DND-41 (cell line): ENCODE measurements around the gene TECPR2.

Experiments
- ATAC-seq: fragments of 200-7000 bp; cut with Tn5 transposase; 3 replicates; pipeline ENCODE4 v1.9.1; 2021; ENCODE audit warnings: low read depth; ENCODE audit not compliant: insufficient read depth
- DNase-seq: peaks from one replicate; pipeline ENCODE4 v3.0.0-alpha.2; 2020
- H2AFZ ChIP-seq: 2 replicates; pipeline ENCODE4 v1.6.0; 2012; ENCODE audit warnings: low read depth, low read length
- H3K27ac ChIP-seq: 2 replicates; pipeline ENCODE4 v1.5.1; 2012; ENCODE audit warnings: low read length, inconsistent platforms
- H3K27me3 ChIP-seq: fragments of 200-600 bp; sonication (generic); 2 replicates; pipeline ENCODE4 v1.6.0; 2012; ENCODE audit warnings: low read length, mild to moderate bottlenecking, inconsistent platforms; ENCODE audit not compliant: insufficient read depth, poor library complexity
- H3K36me3 ChIP-seq: 2 replicates; pipeline ENCODE4 v1.5.1; 2012; ENCODE audit warnings: low read length, inconsistent platforms; ENCODE audit not compliant: insufficient read depth
- H3K4me1 ChIP-seq: 2 replicates; pipeline ENCODE4 v1.5.1; 2012; ENCODE audit warnings: mild to moderate bottlenecking, low read length; ENCODE audit not compliant: insufficient read depth
- H3K4me2 ChIP-seq: 2 replicates; pipeline ENCODE4 v1.6.0; 2012; ENCODE audit warnings: mild to moderate bottlenecking, moderate library complexity, low read length, inconsistent platforms; ENCODE audit not compliant: insufficient read depth
- H3K4me3 ChIP-seq, 2 experiments: fragments of 200-600 bp in 1 of 2; shearing (Covaris generic) in 1 of 2; 2 replicates each; pipeline ENCODE4 v1.5.1; 2012 to 2016; ENCODE audit warnings: inconsistent platforms in 2 of 2, low read length in 2 of 2, mild to moderate bottlenecking in 2 of 2, low read depth in 1 of 2, moderate library complexity in 1 of 2
- H3K79me2 ChIP-seq: 2 replicates; pipeline ENCODE4 v1.6.0; 2012; ENCODE audit warnings: low read length, inconsistent platforms; ENCODE audit not compliant: insufficient read depth
- H3K9ac ChIP-seq: 2 replicates; pipeline ENCODE4 v1.6.0; 2012; ENCODE audit warnings: low read depth, mild to moderate bottlenecking, inconsistent platforms, low read length, moderate library complexity
- H3K9me3 ChIP-seq: 2 replicates; pipeline ENCODE4 v1.5.1; 2012; ENCODE audit warnings: low read length, moderate library complexity, mild to moderate bottlenecking, inconsistent platforms; ENCODE audit not compliant: insufficient read depth, severe bottlenecking
- H4K20me1 ChIP-seq: 2 replicates; pipeline ENCODE4 v1.6.0; 2012; ENCODE audit warnings: low read length; ENCODE audit not compliant: insufficient read depth
- EZH2 ChIP-seq: IDR thresholded peaks from 3 replicates; pipeline ENCODE4 v1.6.1; 2012; ENCODE audit warnings: borderline replicate concordance, low read depth, mild to moderate bottlenecking, moderate library complexity, low read length, inconsistent platforms; ENCODE audit not compliant: severe bottlenecking
- TF ChIP-seq, protein P1 (sequence below): IDR thresholded peaks from 2 replicates; pipeline ENCODE4 v1.5.1; 2012; ENCODE audit warnings: borderline replicate concordance, low read length, moderate library complexity, mild to moderate bottlenecking; ENCODE audit not compliant: poor library complexity, severe bottlenecking; ENCODE audit errors: extremely low read depth

Gene TECPR2

DNA sequence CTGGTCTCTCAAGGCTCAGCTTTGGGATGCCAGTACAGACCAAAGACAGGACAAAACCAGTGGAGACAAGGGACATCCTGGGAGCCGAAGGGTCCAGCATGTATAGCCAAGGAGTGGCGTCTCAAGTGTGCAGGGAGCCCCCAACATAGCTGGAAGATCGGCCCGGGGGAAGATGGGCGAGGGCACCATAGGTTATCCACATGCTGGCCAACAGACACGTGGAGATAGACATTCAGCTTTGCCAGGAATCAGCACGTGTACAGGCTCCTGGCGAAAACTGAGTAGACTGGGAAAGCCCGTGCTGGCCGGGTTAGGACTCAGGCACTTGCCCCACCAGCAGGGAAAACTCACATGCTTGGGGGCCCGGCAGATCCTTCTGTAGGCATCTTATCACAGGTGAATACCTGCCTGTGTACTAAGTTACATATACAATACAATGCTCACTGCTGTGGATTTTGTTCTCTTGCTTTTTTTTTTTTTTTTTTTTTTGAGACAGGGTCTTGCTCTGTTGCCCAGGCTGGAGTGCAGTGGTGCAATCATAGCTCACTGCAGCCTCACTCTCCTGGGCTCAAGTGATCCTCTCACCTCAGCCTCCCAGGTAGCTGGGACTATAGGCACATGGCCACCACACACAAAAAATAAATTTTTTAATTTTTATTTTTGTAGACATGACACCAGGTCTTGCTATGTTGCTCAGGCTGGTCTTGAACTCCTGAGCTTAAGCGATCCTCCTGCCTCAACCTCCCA is 152.4 kb downstream of the TECPR2 start:
- no peak overlapping the region for H3K27ac ChIP-seq
- no peak overlapping the region for H3K4me2 ChIP-seq
- TF ChIP-seq, protein P1, sequence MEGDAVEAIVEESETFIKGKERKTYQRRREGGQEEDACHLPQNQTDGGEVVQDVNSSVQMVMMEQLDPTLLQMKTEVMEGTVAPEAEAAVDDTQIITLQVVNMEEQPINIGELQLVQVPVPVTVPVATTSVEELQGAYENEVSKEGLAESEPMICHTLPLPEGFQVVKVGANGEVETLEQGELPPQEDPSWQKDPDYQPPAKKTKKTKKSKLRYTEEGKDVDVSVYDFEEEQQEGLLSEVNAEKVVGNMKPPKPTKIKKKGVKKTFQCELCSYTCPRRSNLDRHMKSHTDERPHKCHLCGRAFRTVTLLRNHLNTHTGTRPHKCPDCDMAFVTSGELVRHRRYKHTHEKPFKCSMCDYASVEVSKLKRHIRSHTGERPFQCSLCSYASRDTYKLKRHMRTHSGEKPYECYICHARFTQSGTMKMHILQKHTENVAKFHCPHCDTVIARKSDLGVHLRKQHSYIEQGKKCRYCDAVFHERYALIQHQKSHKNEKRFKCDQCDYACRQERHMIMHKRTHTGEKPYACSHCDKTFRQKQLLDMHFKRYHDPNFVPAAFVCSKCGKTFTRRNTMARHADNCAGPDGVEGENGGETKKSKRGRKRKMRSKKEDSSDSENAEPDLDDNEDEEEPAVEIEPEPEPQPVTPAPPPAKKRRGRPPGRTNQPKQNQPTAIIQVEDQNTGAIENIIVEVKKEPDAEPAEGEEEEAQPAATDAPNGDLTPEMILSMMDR = no peak
- TF ChIP-seq EZH2 = no peak
- peaks cover 3% of the 10 kb centered on the region for H3K27me3 ChIP-seq
- H3K4me3 ChIP-seq = no peak overlapping the region
- no peak overlapping the region for H3K9ac ChIP-seq
- ATAC-seq (no peak), DNase-seq (no peak)
- no peak overlapping the region for H2AFZ ChIP-seq
- peaks cover 13% of the 10 kb centered on the region for H3K4me1 ChIP-seq
- H3K79me2 ChIP-seq = no peaks in the 10 kb centered on the region
- no peaks in the 10 kb centered on the region for H3K36me3 ChIP-seq
- no peaks in the 10 kb centered on the region for H3K9me3 ChIP-seq
- H4K20me1 ChIP-seq = no peaks in the 10 kb centered on the region

DNA sequence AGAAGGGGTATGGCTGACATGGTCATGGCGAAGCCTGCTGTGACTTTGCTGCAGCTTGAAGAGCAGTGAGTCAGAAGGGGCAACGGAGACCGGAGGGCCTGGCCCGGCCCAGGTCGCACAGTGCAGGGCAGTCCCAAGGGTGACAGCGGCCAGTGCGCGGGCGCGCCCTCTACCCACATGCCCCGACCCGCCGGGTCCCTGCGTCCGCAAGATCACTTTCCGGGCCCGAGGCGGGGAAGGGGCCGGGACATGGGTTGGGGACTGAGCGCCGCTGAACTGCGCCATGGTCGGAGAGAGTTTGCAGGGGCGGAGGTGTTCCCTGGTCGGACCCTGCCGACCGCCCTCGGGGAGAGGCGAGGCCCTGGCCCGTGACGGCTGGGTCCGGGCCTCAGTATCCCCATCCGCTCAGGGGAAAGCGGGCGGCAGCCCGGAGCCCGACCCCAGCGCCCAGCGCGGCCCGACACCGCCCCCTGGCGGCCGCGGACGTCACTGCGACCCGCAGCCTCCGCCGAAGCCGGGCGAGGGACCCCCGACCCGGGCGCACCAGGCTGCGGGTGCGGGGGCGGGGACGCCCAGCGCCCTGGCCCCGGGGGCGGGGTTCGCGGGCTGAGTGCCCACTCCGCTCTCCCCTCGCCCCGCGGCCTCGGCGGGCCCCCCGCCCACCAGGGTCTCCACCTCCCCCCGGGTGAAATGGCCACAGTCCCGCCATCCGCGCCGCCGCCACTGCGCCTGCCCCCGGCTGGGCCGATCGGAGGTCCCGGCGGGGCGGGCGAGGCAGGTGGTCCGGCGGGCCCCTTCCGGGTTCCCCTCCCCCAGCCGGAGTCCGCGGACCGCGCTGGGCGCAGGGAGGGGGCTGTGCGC is 154.0 kb downstream of the TECPR2 start:
- peaks cover 13% of the 10 kb centered on the region for H3K4me1 ChIP-seq
- peak overlapping the region; percentile 61 for H3K9ac ChIP-seq
- H3K9me3 ChIP-seq = no peaks in the 10 kb centered on the region
- ATAC-seq (peak; percentile 87), DNase-seq (peak; percentile 64)
- TF ChIP-seq EZH2 = no peak
- TF ChIP-seq, protein P1 = peak; percentile 90
- H3K36me3 ChIP-seq = no peaks in the 10 kb centered on the region
- H3K4me2 ChIP-seq = peak overlapping the region; percentile 81
- peaks cover 3% of the 10 kb centered on the region for H3K27me3 ChIP-seq
- H3K27ac ChIP-seq = no peak overlapping the region
- no peaks in the 10 kb centered on the region for H3K79me2 ChIP-seq
- H2AFZ ChIP-seq = peak overlapping the region; percentile 76
- no peaks in the 10 kb centered on the region for H4K20me1 ChIP-seq
- H3K4me3 ChIP-seq = peak overlapping the region in 1 of 2 experiments; percentile 58; a peak in 2 of 4 replicates

DNA sequence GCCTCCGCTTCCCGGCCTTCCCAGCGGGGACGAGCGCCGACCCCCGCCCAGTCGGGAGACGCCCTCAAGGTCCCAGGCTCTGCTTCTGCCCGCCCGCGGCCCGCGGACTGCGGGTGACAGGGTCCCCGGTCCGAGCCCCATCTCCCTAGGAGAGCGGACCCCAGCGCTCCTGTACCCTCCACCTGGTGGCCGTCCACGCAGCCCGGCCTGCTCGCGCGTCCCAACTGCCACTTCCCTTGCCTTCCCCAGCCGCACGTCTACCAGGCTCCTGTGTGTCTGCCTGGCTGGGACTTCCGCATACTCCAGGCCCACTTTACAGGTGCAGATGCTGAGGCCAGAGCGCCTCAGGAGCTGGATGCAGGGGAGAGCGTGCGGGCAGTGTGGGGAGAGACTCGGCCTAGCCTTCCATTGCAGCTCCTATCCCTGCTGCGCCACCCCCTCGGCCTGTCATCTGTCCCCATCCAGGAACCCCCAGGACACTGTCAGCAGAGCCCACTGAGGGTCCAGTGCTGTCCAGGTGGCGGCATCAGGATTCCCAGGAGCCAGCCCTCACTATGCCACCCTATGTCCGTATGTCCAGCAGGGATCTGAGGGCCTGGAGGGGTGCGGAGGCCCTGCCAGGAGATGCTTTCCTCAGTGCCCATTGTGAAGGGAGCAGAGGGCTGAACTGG is 154.8 kb downstream of the TECPR2 start:
- peak overlapping the region; percentile 81 for H3K4me2 ChIP-seq
- H3K27me3 ChIP-seq = peaks cover 3% of the 10 kb centered on the region
- H3K4me1 ChIP-seq = peaks cover 13% of the 10 kb centered on the region
- peak overlapping the region in 1 of 2 experiments; percentile 58; a peak in 2 of 4 replicates for H3K4me3 ChIP-seq
- peak overlapping the region; percentile 61; the same call in 1 of the 2 replicates for H3K9ac ChIP-seq
- no peak overlapping the region for H3K27ac ChIP-seq
- no peaks in the 10 kb centered on the region for H3K9me3 ChIP-seq
- no peaks in the 10 kb centered on the region for H4K20me1 ChIP-seq
- no peak for TF ChIP-seq EZH2
- TF ChIP-seq, protein P1 = no peak
- ATAC-seq = no peak
- no peak for DNase-seq
- H2AFZ ChIP-seq = peak overlapping the region; percentile 76
- H3K79me2 ChIP-seq = no peaks in the 10 kb centered on the region
- no peaks in the 10 kb centered on the region for H3K36me3 ChIP-seq
